Activated naive CD4-positive, alpha-beta T cell treated with anti-CD3 and anti-CD28 coated beads, Interleukin-2, amount 50 U/mL, for 16 hours (primary cell): ENCODE results near the gene TRPM1.

ENCODE experiments used
- DNase-seq: peaks from one replicate; pipeline ENCODE4 v3.0.0-alpha.2; 2020

TRPM1 gene

DNA sequence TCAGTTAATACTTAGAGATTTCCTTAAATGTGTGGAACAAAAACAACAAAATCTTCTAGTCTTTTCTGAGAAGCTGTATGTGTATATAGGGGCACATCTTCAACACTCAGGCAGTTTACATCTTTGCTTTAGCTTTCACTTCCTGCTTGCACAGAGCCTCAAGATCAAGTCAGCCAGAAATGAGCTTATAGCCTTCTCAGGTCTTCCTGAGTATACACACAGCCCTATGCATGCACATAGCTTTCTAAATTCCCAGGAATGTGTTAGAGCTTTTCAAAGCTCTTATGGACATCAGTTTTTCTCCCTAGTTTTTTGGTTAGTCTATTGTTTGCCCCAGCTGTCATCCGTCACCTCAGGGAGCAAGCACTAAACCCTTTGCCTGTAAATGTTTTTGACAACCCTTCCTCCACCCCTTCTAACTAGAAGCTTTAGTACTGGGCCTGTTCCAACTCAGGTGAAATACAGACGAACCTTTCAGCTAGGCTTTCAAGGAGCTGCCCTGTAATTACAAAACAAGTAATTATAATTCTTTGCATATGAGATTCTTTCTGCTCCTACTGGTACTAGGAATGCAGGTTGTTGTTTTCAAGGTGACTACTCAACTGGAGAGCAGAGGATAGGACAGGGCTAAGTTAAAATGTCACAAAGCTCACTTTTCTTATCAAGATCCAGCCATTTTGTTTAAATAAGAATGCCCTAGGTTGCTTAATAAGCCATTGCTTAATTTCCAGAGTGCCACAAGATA, 87.5 kb downstream of the TRPM1 start:
- no peak for DNase-seq

DNA sequence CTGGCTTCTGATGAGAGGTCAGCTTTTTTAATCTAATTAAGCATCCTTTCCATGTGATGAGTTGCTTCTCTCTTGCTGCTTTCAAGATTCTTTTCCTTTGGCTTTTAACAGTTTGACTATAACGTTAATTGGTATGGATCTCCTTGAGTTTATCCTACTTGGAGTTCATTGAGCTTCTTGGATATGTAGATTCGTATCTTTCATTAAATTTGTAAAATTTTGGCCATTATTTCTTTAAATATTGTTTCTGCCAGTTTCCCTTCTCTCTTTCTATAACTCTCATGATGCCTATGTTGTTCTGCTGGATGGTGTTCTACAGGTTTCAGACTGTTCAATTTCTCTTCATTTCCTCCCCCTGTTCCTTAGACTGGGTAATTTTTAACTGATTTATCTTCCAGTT, 89.1 kb downstream of the TRPM1 start:
- no peak for DNase-seq

DNA sequence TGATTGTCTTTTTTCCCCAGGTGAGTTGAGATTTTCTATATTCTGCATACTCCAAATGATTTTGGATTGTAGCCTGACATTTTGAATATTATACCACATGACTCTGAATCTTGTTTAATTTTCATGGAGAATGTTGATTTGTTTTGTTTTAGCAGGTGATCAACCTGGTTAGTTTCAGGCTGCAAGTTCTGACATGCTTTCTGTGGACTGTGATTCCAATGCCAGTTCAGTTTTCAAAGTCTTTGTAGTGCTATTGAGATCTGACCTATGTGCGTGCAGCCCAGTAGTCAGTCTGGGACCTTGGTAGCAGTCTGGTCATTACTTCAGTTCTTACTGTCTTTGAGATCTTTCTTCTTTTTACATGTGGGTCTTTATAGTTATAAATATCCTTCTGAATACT, 91.5 kb downstream of the TRPM1 start:
- no peak for DNase-seq

DNA sequence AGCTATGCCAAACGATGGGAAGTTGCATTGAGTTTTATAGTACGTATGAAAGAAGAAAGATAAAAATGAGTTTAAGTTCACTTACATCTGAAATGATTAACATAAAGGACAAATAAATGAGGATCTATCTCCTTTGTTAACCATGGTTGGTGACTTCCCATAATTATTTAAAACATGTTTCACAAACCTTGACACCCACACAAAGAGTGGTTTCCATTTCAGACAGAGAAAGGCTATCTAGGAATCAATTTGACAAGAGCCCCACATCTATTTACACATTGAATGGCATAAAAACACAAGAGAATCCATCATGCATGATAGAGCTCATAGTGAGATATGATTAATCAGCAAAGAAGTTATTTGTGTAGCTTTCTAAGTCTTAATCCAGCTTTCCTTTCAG, 95.9 kb downstream of the TRPM1 start:
- no peak for DNase-seq

DNA sequence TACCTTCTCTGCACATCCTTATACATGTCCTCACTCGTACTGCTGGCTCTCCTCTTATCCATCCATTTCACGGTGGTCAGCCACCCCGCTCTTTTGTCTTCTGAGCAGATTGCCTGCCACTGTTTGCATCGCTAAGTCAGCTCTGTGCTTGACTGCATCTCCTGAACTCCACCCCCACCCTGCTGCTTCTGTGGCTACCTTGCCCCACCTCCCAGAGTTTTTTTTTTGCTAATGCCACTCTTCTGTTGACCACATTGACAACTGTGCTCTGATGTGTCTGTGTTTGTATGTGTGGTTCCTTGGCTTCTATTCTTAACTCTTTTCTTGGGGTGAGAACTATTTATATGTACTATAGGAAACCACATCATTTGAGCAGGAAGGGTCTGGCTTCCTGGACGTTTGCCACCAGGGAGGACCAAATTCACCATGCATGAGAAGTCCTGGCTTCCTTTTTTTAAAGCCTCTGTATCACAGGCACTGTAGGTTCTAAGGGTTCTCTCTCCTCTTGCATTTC, 97.2 kb downstream of the TRPM1 start:
- DNase-seq = no peak

DNA sequence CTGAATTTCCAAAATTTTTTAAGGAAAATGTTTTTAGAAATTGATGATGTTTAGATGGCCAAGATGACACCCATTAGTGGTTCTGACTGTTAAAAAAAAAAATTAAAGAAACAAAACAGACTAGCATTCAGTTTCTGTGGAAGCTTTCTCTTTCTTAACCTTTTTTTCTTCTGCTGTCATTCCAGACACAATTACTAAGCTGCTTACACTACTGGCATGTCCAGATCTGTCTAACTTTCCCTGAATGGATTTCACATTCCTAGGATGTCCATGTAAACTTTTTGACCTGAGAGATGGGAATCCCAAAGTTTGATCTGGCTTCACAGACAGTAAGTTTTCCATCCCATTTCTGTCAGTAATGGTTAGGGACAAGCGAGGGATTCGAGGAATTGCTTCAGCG, 99.8 kb downstream of the TRPM1 start:
- no peak for DNase-seq

DNA sequence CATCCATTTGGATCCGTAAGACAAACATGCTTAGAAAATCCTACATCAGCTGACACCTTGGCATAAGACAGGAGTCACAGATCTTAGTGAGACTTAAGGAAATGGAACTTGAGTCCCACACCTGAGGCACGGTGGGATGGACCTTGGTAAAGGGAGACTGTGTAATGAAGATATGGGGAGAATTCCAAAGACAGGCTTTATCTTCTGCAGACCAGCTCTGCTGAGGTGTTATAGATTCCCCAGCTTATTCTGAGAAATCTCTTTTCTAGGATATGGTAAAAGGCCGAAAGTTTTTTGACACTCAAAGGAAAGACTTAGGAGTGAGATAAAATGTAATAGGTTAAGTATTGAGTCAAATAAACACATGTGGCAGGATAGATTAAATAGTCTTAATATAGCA, 101.8 kb downstream of the TRPM1 start:
- no peak for DNase-seq

DNA sequence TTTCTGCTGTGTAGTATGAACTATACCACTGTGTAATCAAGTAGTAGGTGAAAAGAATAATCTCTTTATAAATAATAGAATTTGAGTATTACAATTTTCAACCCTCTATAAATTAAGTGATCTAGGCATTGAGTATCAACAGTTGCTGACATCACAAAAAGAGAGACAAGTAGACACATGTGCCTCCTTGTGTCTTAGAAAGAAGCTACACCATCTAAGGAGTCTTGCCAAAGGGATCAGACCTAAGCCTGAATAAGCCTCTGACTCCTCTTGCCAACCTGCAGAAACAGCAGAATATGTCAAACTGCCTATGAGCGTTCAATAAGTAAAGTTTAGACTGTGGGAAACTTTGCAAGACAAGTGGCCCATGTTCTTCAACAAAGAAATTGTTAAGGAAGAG, 104.3 kb downstream of the TRPM1 start:
- DNase-seq = no peak

DNA sequence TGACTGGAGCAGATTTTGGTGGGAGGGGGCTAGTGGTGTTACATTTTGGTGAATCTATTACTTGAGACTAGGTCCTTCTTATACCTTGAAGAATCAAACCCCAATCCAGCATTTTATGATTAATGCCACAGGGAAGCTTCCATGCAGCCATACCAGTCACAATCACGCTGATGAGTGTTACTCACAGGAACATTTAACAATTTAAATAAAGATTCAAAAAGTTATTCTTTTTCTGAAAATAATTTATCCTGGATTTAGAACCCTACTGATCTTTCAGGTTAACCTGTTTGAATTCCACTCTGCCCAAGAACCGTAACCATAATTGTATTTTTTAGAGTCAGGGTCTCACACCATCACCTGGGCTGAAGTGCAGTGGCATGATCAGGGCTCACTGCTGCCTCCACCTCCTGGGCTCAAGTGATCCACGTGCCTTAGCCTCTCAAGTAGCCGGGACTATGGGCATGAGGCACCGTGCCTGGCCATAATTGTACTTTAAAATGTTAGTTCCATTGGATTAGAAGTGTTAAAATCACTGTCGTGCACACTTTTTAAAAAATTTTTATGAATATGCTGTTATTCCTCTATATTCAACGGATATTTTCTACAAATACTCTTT, 109.2 kb downstream of the TRPM1 start:
- no peak for DNase-seq

DNA sequence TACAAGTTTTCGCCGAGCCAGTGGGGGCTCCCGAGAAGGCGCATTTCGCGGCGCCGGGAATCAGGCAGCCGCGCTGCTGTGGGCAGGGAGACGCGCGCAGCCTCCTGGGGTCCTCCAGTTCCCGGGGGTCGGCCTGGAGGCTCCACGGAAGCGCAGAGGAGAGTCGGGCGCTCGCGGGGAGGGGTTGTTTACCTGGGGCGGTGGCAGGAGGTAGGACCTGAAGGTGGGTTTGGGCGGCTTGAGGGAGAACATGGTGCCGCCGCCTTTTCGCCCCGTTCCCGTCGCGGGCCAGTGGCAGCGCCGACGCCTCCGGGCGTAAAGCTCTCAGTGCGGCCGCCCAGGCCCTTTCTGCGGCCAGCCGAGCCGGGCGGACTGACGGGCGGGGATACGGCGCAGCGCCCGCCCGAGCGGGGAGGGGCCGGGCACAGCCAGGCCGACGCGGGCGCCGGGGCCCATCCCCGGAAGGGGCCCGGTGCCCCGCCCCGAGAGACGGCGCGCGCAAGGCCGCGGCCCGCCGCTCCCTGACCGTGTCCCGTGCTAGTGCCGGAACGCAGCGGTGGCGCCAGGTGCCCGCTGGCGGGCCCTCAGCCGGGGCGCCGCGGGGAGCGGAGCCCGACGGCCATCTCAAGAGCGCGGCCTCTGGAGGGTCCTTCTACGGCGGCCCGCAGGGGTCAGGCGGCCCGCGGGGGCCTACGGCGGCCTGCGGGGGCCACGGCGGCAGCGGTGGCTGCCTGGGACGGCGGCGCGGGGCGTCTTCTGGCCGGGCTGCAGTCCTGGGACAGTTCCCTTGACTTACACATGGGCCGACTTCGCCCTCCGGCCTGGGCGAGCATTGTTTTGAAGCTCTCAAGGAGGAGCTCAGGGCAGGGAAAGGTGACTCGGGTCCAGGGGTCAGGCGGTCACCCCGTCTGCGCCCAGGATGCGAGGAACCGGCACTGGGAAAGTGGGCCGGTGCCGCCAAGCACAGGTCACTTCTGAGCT, 110.0 kb downstream of the TRPM1 start, which contains the start of gene MTMR10:
TSS of gene MTMR10 (minus strand) at position 374 of the 981 bp plus-strand sequence. CDS start at position 252, 122 bp downstream.
- DNase-seq = peak; percentile 73

DNA sequence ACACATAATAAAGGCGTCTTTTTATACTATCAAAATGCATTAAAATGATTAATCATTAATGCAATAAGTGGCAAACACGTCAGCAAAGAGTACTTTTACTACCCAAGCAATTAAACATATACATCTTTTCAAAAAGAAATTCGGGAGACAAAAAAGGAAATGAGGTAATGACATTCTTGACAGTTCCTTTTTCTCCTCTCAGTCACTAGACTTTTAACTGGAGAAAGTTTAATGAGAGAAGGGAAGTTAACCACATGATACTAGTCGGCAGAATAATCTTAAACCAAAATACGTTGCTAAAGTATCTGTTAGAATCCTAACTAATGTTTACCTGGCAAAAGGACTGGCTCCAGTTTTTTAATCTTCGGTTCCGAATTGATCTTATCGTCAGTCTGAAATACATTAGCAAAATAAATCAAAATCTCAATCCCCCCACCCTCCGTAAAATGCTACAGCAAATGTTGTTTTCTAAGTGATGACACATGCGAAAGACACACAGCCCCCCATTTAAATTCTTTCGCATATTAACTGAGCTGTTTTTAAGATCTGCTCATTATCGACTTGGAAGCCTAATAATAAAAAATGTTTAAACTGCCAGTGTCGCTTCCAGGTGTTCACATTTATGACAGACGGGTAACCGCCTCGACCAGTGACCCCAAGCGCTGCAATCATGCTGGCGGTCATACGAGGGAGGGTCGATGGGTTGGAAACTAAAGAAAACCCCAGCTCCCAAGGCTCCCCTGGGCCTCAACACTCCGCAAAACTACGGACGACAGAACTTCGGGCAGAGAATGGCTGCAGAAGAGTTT, 110.9 kb downstream of the TRPM1 start:
- DNase-seq = no peak

DNA sequence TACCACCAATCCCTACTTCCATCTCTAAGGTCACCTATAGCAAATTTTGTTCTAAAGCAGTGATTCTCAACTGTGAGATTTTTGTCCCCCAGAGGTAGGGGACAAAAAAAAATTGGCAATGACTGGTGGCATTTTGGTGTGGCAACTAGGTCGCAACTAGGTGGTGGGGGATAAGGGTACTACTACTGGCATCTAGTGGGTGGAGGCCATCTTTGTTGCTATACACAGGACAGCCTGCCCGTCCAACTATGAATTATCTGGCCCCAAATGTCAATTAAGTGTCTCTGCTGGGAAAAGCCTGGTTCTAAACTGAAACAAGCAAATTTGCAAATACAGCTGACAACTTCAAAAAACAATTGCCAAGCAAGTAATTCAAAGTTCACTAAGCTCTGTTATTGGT, 111.5 kb downstream of the TRPM1 start:
- DNase-seq = no peak

DNA sequence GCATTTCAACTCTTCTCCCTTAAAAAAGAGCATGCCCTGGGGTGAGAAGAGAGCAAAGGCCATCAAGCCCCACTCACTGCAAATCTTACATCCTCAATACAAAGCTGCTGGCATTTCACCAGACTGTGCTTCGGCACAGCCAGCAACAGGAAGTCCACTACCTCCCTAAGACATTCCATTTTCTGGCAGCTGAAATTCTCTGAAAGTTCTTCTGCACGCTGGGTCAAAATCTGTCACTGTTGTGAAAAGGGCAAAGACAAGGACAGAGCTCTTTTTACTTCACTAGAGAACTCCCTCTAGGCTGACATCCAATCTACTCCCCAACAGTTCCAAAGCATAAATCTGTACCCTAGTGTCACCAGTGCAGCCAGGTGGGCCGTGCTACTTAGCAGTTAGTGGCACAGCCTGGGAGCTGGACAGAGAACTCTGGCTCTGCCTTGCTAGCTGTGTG, 116.4 kb downstream of the TRPM1 start:
- DNase-seq = no peak

DNA sequence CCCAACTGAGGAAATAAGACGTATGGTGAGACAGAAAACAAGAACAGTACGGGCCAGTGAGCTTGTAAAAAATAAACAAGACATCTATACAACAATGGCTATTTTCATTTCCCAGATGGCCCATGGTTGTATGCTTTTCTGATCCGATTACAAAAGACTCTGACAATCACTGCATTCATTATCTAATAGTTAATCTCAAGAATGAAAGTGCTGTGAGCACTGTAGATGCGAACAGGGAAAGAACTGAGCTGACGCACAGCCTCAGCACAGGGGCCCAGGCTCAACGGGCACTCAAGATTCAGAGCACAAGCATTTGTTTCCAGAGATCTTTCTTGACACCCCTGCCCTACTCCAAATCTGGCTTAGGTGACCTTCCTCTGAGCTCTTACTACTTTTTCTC, 117.0 kb downstream of the TRPM1 start:
- no peak for DNase-seq

DNA sequence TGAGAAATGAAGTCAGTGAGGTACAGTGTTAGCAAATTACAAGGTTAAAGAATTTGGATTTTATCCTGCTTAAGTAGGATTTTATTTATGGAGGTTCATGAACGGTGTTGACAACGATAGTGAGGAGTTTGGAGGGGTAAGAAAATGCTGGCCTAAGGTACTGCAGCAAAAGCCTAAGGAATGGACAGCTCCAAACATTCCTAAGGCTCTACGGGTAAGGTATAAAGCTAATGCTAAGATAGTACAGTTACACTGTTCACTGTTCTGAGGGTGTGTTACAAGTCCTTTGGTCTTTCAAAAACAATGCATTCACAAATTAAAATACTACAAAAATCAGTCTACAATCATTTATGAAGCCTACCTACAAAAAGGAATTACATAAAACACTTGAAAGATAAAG, 117.4 kb downstream of the TRPM1 start:
- no peak for DNase-seq

DNA sequence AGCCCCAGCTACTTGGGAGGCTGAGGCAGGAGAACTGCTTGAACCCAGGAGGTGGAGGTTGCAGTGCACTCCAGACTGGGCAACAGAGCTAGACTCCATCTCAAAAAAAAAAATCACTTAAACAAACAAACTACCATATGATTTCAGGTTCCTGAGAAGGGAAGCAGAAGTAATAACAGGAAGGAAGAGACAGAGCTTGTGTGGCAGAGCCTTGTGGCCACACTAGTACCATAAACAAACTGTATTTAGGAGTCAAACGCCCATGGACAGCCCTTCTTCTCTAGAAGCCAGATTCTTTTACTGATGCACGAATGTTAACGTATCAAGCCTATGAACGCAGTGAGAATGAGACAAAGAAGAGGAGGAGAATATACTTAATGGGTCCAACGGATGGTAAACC, 122.1 kb downstream of the TRPM1 start:
- DNase-seq = no peak

DNA sequence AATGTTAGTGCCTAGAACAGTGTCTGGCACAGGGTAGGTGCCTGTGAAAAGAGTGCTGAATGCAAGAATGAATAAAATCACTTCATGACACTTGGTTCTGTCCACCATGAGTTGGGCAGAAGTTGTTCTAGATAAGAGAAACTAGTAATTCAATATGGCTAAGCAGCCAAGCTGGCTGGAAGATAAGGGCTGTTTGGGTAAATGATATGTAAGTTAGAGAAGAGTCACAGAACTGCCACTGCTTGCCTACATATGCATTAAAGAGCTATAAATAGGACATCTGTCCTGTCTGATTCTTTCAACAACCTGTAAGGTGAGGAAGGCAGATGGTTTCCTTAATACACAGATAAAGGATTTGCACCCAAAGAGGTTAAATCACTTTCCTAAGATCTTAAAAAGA, 123.2 kb downstream of the TRPM1 start:
- DNase-seq = no peak

DNA sequence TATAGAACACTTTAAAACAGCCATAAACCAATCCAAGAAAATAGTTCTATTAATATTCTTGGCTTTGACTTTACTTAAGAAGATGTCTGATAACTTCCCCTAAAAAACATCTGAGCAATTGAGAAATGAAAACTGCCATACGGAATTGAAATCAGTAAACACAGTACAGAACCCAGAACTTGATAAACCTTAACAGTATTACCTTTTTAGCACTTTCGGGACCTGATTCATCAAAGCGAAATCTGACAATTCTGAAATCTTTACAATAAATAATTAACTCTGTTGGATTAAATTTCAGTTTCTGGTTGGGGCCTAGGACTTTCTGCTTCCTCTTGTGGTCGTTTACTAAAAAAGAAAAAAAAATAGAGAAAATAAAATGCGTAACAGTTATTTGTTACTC, 127.4 kb downstream of the TRPM1 start:
- no peak for DNase-seq

DNA sequence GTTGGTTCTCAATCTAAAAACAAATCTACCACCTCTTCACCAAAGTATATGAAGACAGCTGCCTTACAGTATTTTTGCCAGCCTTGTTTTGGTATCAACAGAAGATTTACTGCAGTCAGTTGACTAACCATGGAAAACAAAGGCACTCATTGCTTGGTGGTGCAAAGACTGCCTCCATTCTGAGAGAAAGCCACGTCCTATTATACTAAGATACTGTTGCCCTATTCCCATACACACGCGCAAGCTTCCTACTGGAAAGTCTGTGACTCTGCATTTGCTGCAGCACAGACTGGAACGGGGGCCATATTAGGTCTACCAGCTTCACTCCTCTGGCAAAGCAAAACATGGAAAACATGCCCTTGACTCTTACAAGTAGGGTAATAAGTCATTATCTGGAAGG, 128.1 kb downstream of the TRPM1 start:
- DNase-seq = no peak

DNA sequence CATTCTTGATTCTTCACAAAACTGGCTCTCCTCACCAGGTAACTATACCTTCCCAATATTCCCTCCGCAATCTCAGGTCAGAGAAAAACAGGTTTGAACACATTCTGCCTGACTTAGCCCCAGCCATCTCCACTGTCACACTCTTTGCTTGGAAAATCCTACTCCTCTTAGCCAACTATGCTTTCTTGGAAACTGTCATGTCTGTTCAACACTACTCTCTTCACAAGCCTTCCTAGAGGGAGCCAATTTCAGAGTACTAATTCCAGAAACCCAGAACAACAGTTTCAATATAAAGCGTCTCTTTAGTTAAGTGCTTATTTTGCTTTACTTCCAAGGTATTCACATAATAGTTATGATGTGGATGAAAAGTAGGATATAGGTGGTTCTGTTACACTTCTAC, 131.8 kb downstream of the TRPM1 start:
- no peak for DNase-seq

DNA sequence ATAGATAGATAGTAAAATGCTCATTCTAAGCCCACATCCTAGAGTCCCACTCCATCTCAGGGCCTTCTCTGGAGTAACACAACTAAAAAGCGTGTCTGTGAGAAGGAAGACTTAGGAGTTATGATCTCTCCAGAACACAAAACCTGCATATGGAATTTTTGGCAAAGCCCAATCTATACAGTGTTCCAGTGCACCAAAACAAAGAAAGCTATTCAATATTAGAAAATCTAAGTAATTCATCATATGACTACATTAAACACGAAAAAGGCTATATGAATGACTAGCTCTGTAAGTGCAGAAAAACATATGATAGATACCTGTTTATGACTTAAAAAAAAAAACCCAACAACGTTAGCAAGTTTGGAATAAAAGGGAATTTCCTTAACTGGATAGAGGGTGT, 137.8 kb downstream of the TRPM1 start:
- DNase-seq = no peak

DNA sequence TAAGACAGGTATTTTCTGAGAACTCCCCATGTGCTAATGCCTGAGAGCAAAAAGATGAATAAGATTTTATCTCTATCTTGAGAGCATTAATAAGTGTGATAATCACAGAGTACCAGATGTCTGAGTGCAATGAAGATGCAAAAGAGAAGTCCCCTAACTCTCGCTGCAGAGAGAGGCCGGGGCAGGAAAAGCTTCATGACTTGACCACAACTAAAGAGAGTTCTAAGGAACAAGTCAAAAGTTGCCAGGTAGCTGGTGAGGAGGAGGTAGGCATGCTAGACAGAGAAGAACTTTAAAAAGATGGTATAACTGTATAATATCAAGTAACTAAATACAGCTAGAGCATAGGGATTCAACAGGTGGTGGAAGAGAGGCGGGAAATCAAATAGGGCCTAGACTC, 138.9 kb downstream of the TRPM1 start:
- no peak for DNase-seq
